GM12878 (cell line): ENCODE data around the gene HIVEP2. TPM values are rescaled to one million over a fixed set of nuclear protein-coding genes. Genes with fewer than 3 reads are reported as not detected.
A peak's percentile ranks its signal among the peaks of the same experiment; 100 is the strongest.

Experiments used
- ATAC-seq: fragments of 200-7000 bp; cut with Tn5 transposase; 3 replicates; pipeline ENCODE4 v1.9.1; 2020; ENCODE audit warnings: mild to moderate bottlenecking, moderate library complexity
- BruUV-seq: library from RNA; stranded (reverse); fragments of 400-500 nt; replicated peaks from 2 replicates; lab custom pipeline; 2021; lab: Mats Ljungman, UMichigan
- CTCF ChIA-PET: fragments of 300-600 bp; sonication (Branson Sonifier 250); formaldehyde crosslinking; extraction: SDS; loops from one replicate; lab custom pipeline; 2021; ENCODE audit warnings: inconsistent platforms; lab: Yijun Ruan, JAX
- POLR2A ChIA-PET: fragments of 350-600 bp; formaldehyde crosslinking; extraction: SDS; loops from one replicate; lab custom pipeline; 2021; ENCODE audit warnings: inconsistent platforms; lab: Charles Lee
- RAD21 ChIA-PET: fragments of 300-600 bp; sonication (Branson Sonifier 250); formaldehyde crosslinking; loops from one replicate; lab custom pipeline; 2023; ENCODE audit warnings: antibody characterized with exemption; ENCODE audit not compliant: unreplicated experiment; lab: Charles Lee
- SMC1A ChIA-PET: fragments of 300-600 bp; sonication (Branson Sonifier 250); formaldehyde crosslinking; loops from one replicate; lab custom pipeline; 2023; ENCODE audit not compliant: unreplicated experiment, uncharacterized antibody; lab: Charles Lee
- DNase-seq: peaks from one replicate; pipeline ENCODE4 v3.0.0-alpha.2; 2011; ENCODE audit warnings: low read depth, low spot score
- FAIRE-seq: peaks from 3 replicates; lab custom pipeline; 2011; peaks lifted over from hg19 to GRCh38; lab: Jason Lieb, UNC
- H2AFZ ChIP-seq: 2 replicates; pipeline ENCODE4 v1.6.0; 2011; ENCODE audit warnings: low read depth, low read length, control low read depth; ENCODE audit not compliant: control insufficient read depth
- H3K27ac ChIP-seq: 2 replicates; pipeline ENCODE4 v1.5.1; 2011; ENCODE audit warnings: control low read depth; ENCODE audit not compliant: control insufficient read depth, insufficient read depth
- H3K27me3 ChIP-seq, 2 experiments: replicated peaks in 1 of 2; 2 replicates each; pipeline versions ENCODE4 v1.6.0 to v1.6.1; 2011; ENCODE audit warnings: low read length in 1 of 2; ENCODE audit not compliant: control insufficient read depth in 2 of 2, insufficient read depth in 2 of 2
- H3K36me3 ChIP-seq, 2 experiments: 2 replicates each; pipeline ENCODE4 v1.5.1; 2011; ENCODE audit warnings: low read length in 1 of 2; ENCODE audit not compliant: control insufficient read depth in 2 of 2, insufficient read depth in 2 of 2
- H3K4me1 ChIP-seq: 2 replicates; pipeline ENCODE4 v1.6.1; 2011; ENCODE audit warnings: mild to moderate bottlenecking, low read length, moderate library complexity, mixed read lengths; ENCODE audit not compliant: control insufficient read depth, insufficient read depth
- H3K4me2 ChIP-seq: 2 replicates; pipeline ENCODE4 v1.6.0; 2011; ENCODE audit warnings: control low read depth; ENCODE audit not compliant: control insufficient read depth, insufficient read depth
- H3K4me3 ChIP-seq: fragments of 200-600 bp; sonication (generic); 2 replicates; pipeline ENCODE4 v1.5.1; 2016
- H3K79me2 ChIP-seq: 2 replicates; pipeline ENCODE4 v1.6.0; 2011; ENCODE audit warnings: low read length; ENCODE audit not compliant: control insufficient read depth, insufficient read depth
- H3K9ac ChIP-seq: 2 replicates; pipeline ENCODE4 v1.8.0; 2011; ENCODE audit warnings: low read length, control low read depth, mixed read lengths; ENCODE audit not compliant: control insufficient read depth, insufficient read depth
- H3K9me3 ChIP-seq: replicated peaks from 3 replicates; pipeline ENCODE4 v1.5.1; 2011; ENCODE audit warnings: mild to moderate bottlenecking, low read length; ENCODE audit not compliant: control insufficient read depth, insufficient read depth
- H4K20me1 ChIP-seq: 2 replicates; pipeline ENCODE4 v1.6.0; 2011; ENCODE audit not compliant: control insufficient read depth, insufficient read depth
- CTCF ChIP-seq, 3 experiments: IDR thresholded peaks in 2 of 3; conservative IDR thresholded peaks in 1 of 3; 2 replicates each; pipeline ENCODE4 v1.5.1; 2011; ENCODE audit warnings: low read depth in 3 of 3, low read length in 3 of 3, mild to moderate bottlenecking in 3 of 3, control low read depth in 2 of 3, moderate library complexity in 2 of 3, inconsistent platforms in 1 of 3, mixed read lengths in 1 of 3; ENCODE audit not compliant: control insufficient read depth in 2 of 3, insufficient read depth in 1 of 3; ENCODE audit errors: extremely low read depth in 1 of 3
- E4F1 ChIP-seq: fragments of 450-650 bp; IDR thresholded peaks from 2 replicates; pipeline ENCODE4 v1.6.1; 2018; ENCODE audit warnings: borderline replicate concordance, mild to moderate bottlenecking; ENCODE audit not compliant: partially characterized antibody
- HDAC6 ChIP-seq: fragments of 200-600 bp; sonication (generic); IDR thresholded peaks from one replicate; pipeline ENCODE4 v1.8.0; 2017; ENCODE audit warnings: antibody characterized with exemption; ENCODE audit not compliant: unreplicated experiment
- IKZF1 ChIP-seq: fragments of 450-650 bp; conservative IDR thresholded peaks from 2 replicates; pipeline ENCODE4 v1.6.1; 2017; ENCODE audit warnings: antibody characterized with exemption, mild to moderate bottlenecking
- NFIC ChIP-seq: IDR thresholded peaks from 2 replicates; pipeline ENCODE4 v1.6.1; 2012; ENCODE audit warnings: low read depth, mild to moderate bottlenecking, inconsistent platforms, low read length, moderate library complexity
- PML ChIP-seq: IDR thresholded peaks from 2 replicates; pipeline ENCODE4 v1.6.1; 2012; ENCODE audit warnings: low read length, inconsistent platforms
- ZBED1 ChIP-seq: IDR thresholded peaks from 2 replicates; pipeline ENCODE4 v1.6.1; 2016; ENCODE audit warnings: borderline replicate concordance
- ZZZ3 ChIP-seq: IDR thresholded peaks from 2 replicates; pipeline ENCODE4 v1.6.1; 2011; ENCODE audit warnings: low read depth; ENCODE audit not compliant: control insufficient read depth, insufficient read length
- WGBS: methylation state at CpG from one replicate; pipeline ENCODE4 v1.1.6; 2016; ENCODE audit warnings: low lambda C conversion rate; ENCODE audit not compliant: insufficient replicate concordance, insufficient coverage; ENCODE audit errors: missing lambda C conversion rate; 5-methylcytosine and 5-hydroxymethylcytosine counted together
- in situ Hi-C: fragments of 300-500 bp; cut with MboI; formaldehyde crosslinking; loops from 9 replicates; pipeline ENCODE4 v1.14.3; 2018; ENCODE audit warnings: mixed read lengths
- intact Hi-C: fragments of 100-400 bp; cut with micrococcal nuclease; formaldehyde crosslinking; loops from one replicate; pipeline ENCODE4 v1.14.2; 2022; ENCODE audit not compliant: unreplicated experiment
- polyA plus RNA-seq, 11 experiments: library from polyadenylated mRNA; depleted of rRNA in 4 of 11; unstranded in 6 of 11; stranded (reverse) in 5 of 11; fragments of >200 nt; fragmentation: Nextera tagmentation in 4 of 11; fragmentation: Illumina TruSeq in 1 of 11; extraction: Ambion mirVana in 4 of 11; extraction: Trizol in 1 of 11; gene quantifications; 1 replicate in 1 of 11; 2 replicates in 10 of 11; pipeline versions ENCODE4 v1.2.1 to v1.2.3, GENCODE V29; 2011 to 2016; ENCODE audit warnings: inconsistent platforms in 2 of 11, missing spikeins in 2 of 11, low read depth in 1 of 11
- total RNA-seq, 4 experiments: library from RNA; depleted of rRNA in 3 of 4; stranded (reverse); fragments of >200 nt in 3 of 4; fragmentation: Illumina TruSeq in 1 of 4; extraction: Trizol in 1 of 4; gene quantifications; 2 replicates each; pipeline versions ENCODE4 v1.2.1 to v1.2.3, GENCODE V29; 2013 to 2021
- TF ChIP-seq, protein P1 (sequence below): fragments of 450-650 bp; conservative IDR thresholded peaks from 2 replicates; pipeline ENCODE4 v1.6.1; 2017; ENCODE audit warnings: mild to moderate bottlenecking, moderate library complexity
- TF ChIP-seq, protein P2 (sequence below): IDR thresholded peaks from 2 replicates; pipeline ENCODE4 v1.6.1; 2012; ENCODE audit warnings: low read length, inconsistent platforms

Gene HIVEP2
- total and polyA plus RNA-seq, 10 of the 15 experiments (the other 5 are each of a cell fraction or from before 2014, with no cell fraction given): 1.2 to 15.7 (median 10.2) TPM

DNA sequence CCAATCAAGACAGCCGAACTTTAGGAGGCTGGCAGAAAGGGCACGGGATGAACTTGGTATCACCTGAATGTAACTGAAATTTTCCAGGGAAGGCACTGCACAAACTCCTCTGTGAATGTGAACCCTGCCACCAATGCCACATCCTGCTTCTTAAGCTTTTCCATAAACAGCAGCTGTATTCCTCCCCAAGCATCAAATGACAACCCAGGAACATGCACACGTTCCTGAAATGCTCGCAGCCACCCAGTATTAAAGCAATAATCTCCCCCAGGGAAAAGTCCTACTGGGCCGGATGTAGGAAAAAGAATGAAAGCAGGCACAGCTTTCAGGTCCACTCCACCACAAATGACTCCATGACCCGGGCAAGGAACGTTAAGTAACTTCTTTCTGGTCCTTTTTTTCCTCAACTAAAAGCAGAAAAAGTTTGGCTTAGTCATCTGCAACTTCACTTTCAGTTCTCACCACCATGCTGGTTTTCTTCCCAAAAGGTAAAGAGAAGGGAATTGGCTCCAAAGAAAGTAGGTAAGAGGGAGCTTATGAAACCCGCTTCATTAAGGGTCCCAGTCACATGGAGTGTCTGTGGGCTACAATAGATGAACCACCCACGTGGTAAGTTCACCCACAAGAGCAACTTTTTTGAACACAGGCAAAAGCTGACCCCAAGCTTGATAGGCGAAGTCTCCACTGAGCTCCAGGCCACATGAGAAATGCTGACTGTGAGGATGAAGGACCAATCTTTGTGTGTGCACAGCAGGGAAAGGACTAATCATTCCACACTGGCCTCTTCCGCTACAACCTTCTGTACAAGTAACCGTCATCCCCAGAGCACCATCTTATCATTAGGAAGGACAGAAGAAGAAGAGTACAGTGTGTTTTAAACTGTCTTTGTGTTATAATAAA, 90.1 kb downstream of the HIVEP2 start:
- ATAC-seq (no peak), FAIRE-seq (no peak), DNase-seq (no peak)
- no peaks in the 10 kb centered on the region for H4K20me1 ChIP-seq
- no TSS peak for BruUV-seq
- no peak overlapping the region for H2AFZ ChIP-seq
- H3K4me1 ChIP-seq: peaks cover 77% of the 10 kb centered on the region
- ChIA-PET RAD21 (interaction anchor here (1.0 to 10.3 kb wide), 11 partner anchors 9 to 98 kb away, joined by 3 to 150 read pairs (median 6); no protein-coding TSS in a partner anchor), CTCF (interaction anchor here (0.8 to 2.8 kb wide), 6 partner anchors 12 to 88 kb away, joined by 3 to 17 read pairs (median 5); no protein-coding TSS in a partner anchor), POLR2A (interaction anchor here (0.9 to 7.9 kb wide), 8 partner anchors 9 to 72 kb away, joined by 3 to 78 read pairs (median 4); no protein-coding TSS in a partner anchor), SMC1A (interaction anchor here (0.7 to 11.4 kb wide), 21 partner anchors 9 to 139 kb away, joined by 3 to 213 read pairs (median 6); no protein-coding TSS in a partner anchor)
- peaks cover 82% of the 10 kb centered on the region for H3K79me2 ChIP-seq
- 41% methylated on average over 12 of the region's 12 CpGs for WGBS
- peak overlapping the region; percentile 98 for H3K27ac ChIP-seq
- H3K4me2 ChIP-seq: peak overlapping the region; percentile 99
- intact Hi-C loops: loop anchor here (5.0 kb wide), 2 partner anchors 33 to 572 kb away; no protein-coding TSS in a partner anchor
- no peak overlapping the region; the same call in 1 of the 2 replicates for H3K9ac ChIP-seq
- no peak overlapping the region for H3K4me3 ChIP-seq
- H3K27me3 ChIP-seq: no peaks in the 10 kb centered on the region
- in situ Hi-C loops: no loop called here
- H3K36me3 ChIP-seq: no peaks in the 10 kb centered on the region
- no peaks in the 10 kb centered on the region; the same call in 2 of the 3 replicates for H3K9me3 ChIP-seq
- TF ChIP-seq IKZF1: peak; percentile 57
- no peak for TF ChIP-seq ZBED1
- no peak for TF ChIP-seq E4F1
- TF ChIP-seq ZZZ3: no peak
- TF ChIP-seq CTCF (IDR thresholded peaks at IDR 0.05 in 2 of 3, conservative IDR thresholded peaks at IDR 0.05 in 1 of 3; ENCODE audit: control insufficient read depth in 2 of 3, extremely low read depth in 1 of 3, insufficient read depth in 1 of 3, low read depth in 3 of 3, low read length in 3 of 3): no peak
- TF ChIP-seq NFIC: peak; percentile 10
- no peak for TF ChIP-seq PML
- TF ChIP-seq, protein P1, sequence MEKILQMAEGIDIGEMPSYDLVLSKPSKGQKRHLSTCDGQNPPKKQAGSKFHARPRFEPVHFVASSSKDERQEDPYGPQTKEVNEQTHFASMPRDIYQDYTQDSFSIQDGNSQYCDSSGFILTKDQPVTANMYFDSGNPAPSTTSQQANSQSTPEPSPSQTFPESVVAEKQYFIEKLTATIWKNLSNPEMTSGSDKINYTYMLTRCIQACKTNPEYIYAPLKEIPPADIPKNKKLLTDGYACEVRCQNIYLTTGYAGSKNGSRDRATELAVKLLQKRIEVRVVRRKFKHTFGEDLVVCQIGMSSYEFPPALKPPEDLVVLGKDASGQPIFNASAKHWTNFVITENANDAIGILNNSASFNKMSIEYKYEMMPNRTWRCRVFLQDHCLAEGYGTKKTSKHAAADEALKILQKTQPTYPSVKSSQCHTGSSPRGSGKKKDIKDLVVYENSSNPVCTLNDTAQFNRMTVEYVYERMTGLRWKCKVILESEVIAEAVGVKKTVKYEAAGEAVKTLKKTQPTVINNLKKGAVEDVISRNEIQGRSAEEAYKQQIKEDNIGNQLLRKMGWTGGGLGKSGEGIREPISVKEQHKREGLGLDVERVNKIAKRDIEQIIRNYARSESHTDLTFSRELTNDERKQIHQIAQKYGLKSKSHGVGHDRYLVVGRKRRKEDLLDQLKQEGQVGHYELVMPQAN: no peak
- TF ChIP-seq HDAC6: no peak
- TF ChIP-seq, protein P2, sequence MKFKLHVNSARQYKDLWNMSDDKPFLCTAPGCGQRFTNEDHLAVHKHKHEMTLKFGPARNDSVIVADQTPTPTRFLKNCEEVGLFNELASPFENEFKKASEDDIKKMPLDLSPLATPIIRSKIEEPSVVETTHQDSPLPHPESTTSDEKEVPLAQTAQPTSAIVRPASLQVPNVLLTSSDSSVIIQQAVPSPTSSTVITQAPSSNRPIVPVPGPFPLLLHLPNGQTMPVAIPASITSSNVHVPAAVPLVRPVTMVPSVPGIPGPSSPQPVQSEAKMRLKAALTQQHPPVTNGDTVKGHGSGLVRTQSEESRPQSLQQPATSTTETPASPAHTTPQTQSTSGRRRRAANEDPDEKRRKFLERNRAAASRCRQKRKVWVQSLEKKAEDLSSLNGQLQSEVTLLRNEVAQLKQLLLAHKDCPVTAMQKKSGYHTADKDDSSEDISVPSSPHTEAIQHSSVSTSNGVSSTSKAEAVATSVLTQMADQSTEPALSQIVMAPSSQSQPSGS: peak; percentile 23; the same call in 1 of the 2 replicates
